OCI-LY7 (cell line): ENCODE measurements around the gene TPR. TPM values are rescaled to one million over a fixed set of nuclear protein-coding genes. Genes with fewer than 3 reads are reported as not detected.

Experiments used
- BruUV-seq: library from RNA; stranded (reverse); fragments of 400-500 nt; replicated peaks from 2 replicates; lab custom pipeline; 2021; lab: Mats Ljungman, UMichigan
- CTCF ChIA-PET: fragments of 300-600 bp; sonication (Branson Sonifier 250); formaldehyde crosslinking; loops from one replicate; lab custom pipeline; 2022; ENCODE audit warnings: antibody characterized with exemption; ENCODE audit not compliant: unreplicated experiment; lab: Charles Lee
- POLR2A ChIA-PET: fragments of 300-600 bp; sonication (Branson Sonifier 250); formaldehyde crosslinking; loops from one replicate; lab custom pipeline; 2022; ENCODE audit warnings: antibody characterized with exemption; lab: Charles Lee
- DNase-seq: peaks from one replicate; pipeline ENCODE4 v3.0.0-alpha.2; 2015; ENCODE audit warnings: low spot score
- H2AFZ ChIP-seq: fragments of 200-600 bp; sonication (generic), shearing (Covaris generic); 2 replicates; pipeline ENCODE4 v1.6.1; 2014; ENCODE audit warnings: mild to moderate bottlenecking, antibody characterized with exemption, low read length, moderate library complexity
- H3K27ac ChIP-seq: fragments of 200-600 bp; sonication (generic); 2 replicates; pipeline ENCODE4 v1.5.1; 2014; ENCODE audit warnings: mixed run types, low read depth, mild to moderate bottlenecking, moderate library complexity, low read length, inconsistent platforms; ENCODE audit not compliant: poor library complexity, severe bottlenecking
- H3K36me3 ChIP-seq: fragments of 200-600 bp; sonication (generic); 2 replicates; pipeline ENCODE4 v1.6.1; 2014; ENCODE audit warnings: mild to moderate bottlenecking, antibody characterized with exemption, low read length, moderate library complexity, mixed read lengths; ENCODE audit not compliant: insufficient read depth
- H3K4me1 ChIP-seq: fragments of 200-600 bp; sonication (generic); 2 replicates; pipeline ENCODE4 v1.5.1; 2014; ENCODE audit warnings: mild to moderate bottlenecking, low read length; ENCODE audit not compliant: insufficient read depth, poor library complexity, severe bottlenecking
- H3K4me2 ChIP-seq: fragments of 200-600 bp; sonication (generic); 2 replicates; pipeline ENCODE4 v1.6.1; 2014; ENCODE audit warnings: mild to moderate bottlenecking, low read length
- H3K4me3 ChIP-seq: fragments of 200-600 bp; sonication (generic); 2 replicates; pipeline ENCODE4 v1.5.1; 2014; ENCODE audit warnings: mild to moderate bottlenecking, low read depth, low read length; ENCODE audit not compliant: poor library complexity, severe bottlenecking
- H3K79me2 ChIP-seq: fragments of 200-600 bp; sonication (generic); 2 replicates; pipeline ENCODE4 v1.6.1; 2016; ENCODE audit warnings: low read depth, mild to moderate bottlenecking, low read length, moderate library complexity, mixed read lengths; ENCODE audit not compliant: insufficient read depth
- H3K9me2 ChIP-seq: fragments of 200-600 bp; sonication (generic); 2 replicates; pipeline ENCODE4 v1.6.1; 2016; ENCODE audit warnings: mild to moderate bottlenecking, low read length, mixed read lengths; ENCODE audit not compliant: insufficient read depth
- H3K9me3 ChIP-seq: fragments of 200-600 bp; sonication (generic); 2 replicates; pipeline ENCODE4 v1.6.1; 2014; ENCODE audit warnings: mild to moderate bottlenecking, mixed run types, low read length, mixed read lengths
- H4K20me1 ChIP-seq: fragments of 200-600 bp; sonication (generic); 2 replicates; pipeline ENCODE4 v1.6.1; 2014; ENCODE audit warnings: mild to moderate bottlenecking, antibody characterized with exemption, low read length, moderate library complexity, mixed read lengths; ENCODE audit not compliant: insufficient read depth
- CTCF ChIP-seq: fragments of 200-600 bp; sonication (generic); conservative IDR thresholded peaks from 2 replicates; pipeline ENCODE4 v1.5.1; 2014; ENCODE audit warnings: mild to moderate bottlenecking, antibody characterized with exemption, low read length, moderate library complexity, mixed read lengths
- EZH2phosphoT487 ChIP-seq: fragments of 200-600 bp; sonication (generic); IDR thresholded peaks from 2 replicates; pipeline ENCODE4 v1.6.1; 2018; ENCODE audit warnings: low read depth, borderline replicate concordance, mild to moderate bottlenecking, mixed run types, antibody characterized with exemption, low read length, moderate library complexity, mixed read lengths
- intact Hi-C: fragments of 100-400 bp; cut with micrococcal nuclease; formaldehyde crosslinking; loops from one replicate; pipeline ENCODE4 v1.10.0; 2022; ENCODE audit not compliant: unreplicated experiment
- total RNA-seq, 2 experiments: library from RNA; depleted of rRNA in 1 of 2; stranded (reverse); fragments of >200 nt in 1 of 2; shearing (Covaris generic) in 1 of 2; gene quantifications; 2 replicates each; pipeline ENCODE4 v1.2.3, GENCODE V29; 2014 to 2022

Gene TPR
- total RNA-seq, 2 experiments from 2014 or later: 92.1 to 136 TPM

GRCh38 chr1:186421446-186421845, 46.4 kb upstream of the TPR start:
- TF ChIP-seq CTCF (no peak), EZH2phosphoT487 (no peak)
- CTCF ChIA-PET: no interaction called here
- Histone ChIP-seq H3K4me1 (peaks cover 5% of the 10 kb centered on the region), H3K4me2 (no peak overlapping the region), H2AFZ (no peak overlapping the region), H3K9me2 (no peaks in the 10 kb centered on the region), H3K4me3 (no peak overlapping the region), H3K36me3 (peaks cover 22% of the 10 kb centered on the region), H4K20me1 (no peaks in the 10 kb centered on the region), H3K79me2 (no peaks in the 10 kb centered on the region), H3K9me3 (no peaks in the 10 kb centered on the region), H3K27ac (peak overlapping the region; percentile 7)
- intact Hi-C loops: no loop called here
- POLR2A ChIA-PET: interaction anchor here (0.7 to 1.5 kb wide), 4 partner anchors 23 to 536 kb away, joined by 3 to 5 read pairs (median 4); no protein-coding TSS in a partner anchor
- no peak for DNase-seq
- no TSS peak for BruUV-seq

GRCh38 chr1:186420923-186421322, 45.9 kb upstream of the TPR start:
- no peaks in the 10 kb centered on the region for H3K79me2 ChIP-seq
- no peak overlapping the region; the same call in 1 of the 2 replicates for H3K4me2 ChIP-seq
- no peaks in the 10 kb centered on the region for H3K9me3 ChIP-seq
- H4K20me1 ChIP-seq: no peaks in the 10 kb centered on the region
- no peak overlapping the region for H3K4me3 ChIP-seq
- TF ChIP-seq EZH2phosphoT487 (no peak), CTCF (no peak)
- H3K36me3 ChIP-seq: peaks cover 22% of the 10 kb centered on the region
- H3K4me1 ChIP-seq: peaks cover 5% of the 10 kb centered on the region
- intact Hi-C loops: no loop called here
- no peaks in the 10 kb centered on the region for H3K9me2 ChIP-seq
- peak; percentile 38 for DNase-seq
- no peak overlapping the region for H2AFZ ChIP-seq
- peak overlapping the region; percentile 7 for H3K27ac ChIP-seq
- ChIA-PET CTCF (no interaction called here), POLR2A (interaction anchor here (0.6 to 1.5 kb wide), 6 partner anchors 12 to 281 kb away, joined by 3 to 7 read pairs (median 4); no protein-coding TSS in a partner anchor)
- BruUV-seq: no TSS peak

- DNase-seq: no peak
- intact Hi-C loops: no loop called here
- peaks cover 5% of the 10 kb centered on the region for H3K4me1 ChIP-seq
- BruUV-seq: no TSS peak
- H3K4me2 ChIP-seq: no peak overlapping the region; the same call in 1 of the 2 replicates
- H3K9me2 ChIP-seq: no peaks in the 10 kb centered on the region
- POLR2A ChIA-PET: interaction anchor here (0.6 to 1.5 kb wide), 6 partner anchors 12 to 281 kb away, joined by 3 to 7 read pairs (median 4); no protein-coding TSS in a partner anchor
- no peaks in the 10 kb centered on the region for H4K20me1 ChIP-seq
- CTCF ChIA-PET: no interaction called here
- H3K4me3 ChIP-seq: no peak overlapping the region
- TF ChIP-seq CTCF: no peak
- TF ChIP-seq EZH2phosphoT487: no peak
- peaks cover 27% of the 10 kb centered on the region for H3K36me3 ChIP-seq
- no peaks in the 10 kb centered on the region for H3K79me2 ChIP-seq
- H3K9me3 ChIP-seq: no peaks in the 10 kb centered on the region
- no peak overlapping the region for H2AFZ ChIP-seq
- H3K27ac ChIP-seq: no peak overlapping the region
These were observed 45.3 kb upstream of the TPR start for GRCh38 chr1:186420311-186420710.
